Bronchial epithelial cell (primary cell): ENCODE data around the gene RNASEL. TPM values are rescaled to one million over a fixed set of nuclear protein-coding genes. Genes with fewer than 3 reads are reported as not detected.

Source experiments
- DNase-seq: peaks from one replicate; pipeline ENCODE4 v3.0.0-alpha.2; 2010; ENCODE audit warnings: low read depth
- FAIRE-seq: peaks from 2 replicates; lab custom pipeline; 2011; peaks lifted over from hg19 to GRCh38; lab: Jason Lieb, UNC
- H3K27me3 ChIP-seq: 2 replicates; pipeline ENCODE4 v1.5.1; 2011; ENCODE audit warnings: low read length; ENCODE audit not compliant: control insufficient read depth, insufficient read depth
- H3K36me3 ChIP-seq: 2 replicates; pipeline ENCODE4 v1.5.1; 2011; ENCODE audit warnings: low read length; ENCODE audit not compliant: control insufficient read depth, insufficient read depth
- H3K4me3 ChIP-seq: 2 replicates; pipeline ENCODE4 v1.5.1; 2011; ENCODE audit warnings: mild to moderate bottlenecking, low read depth, low read length, control low read depth
- CTCF ChIP-seq: IDR thresholded peaks from 2 replicates; pipeline ENCODE4 v1.5.1; 2011; ENCODE audit warnings: mild to moderate bottlenecking, moderate library complexity, low read length, control low read depth, inconsistent platforms; ENCODE audit not compliant: insufficient read depth, severe bottlenecking
- total RNA-seq: library from RNA; depleted of rRNA; stranded (reverse); fragments of >200 nt; gene quantifications from 2 replicates; pipeline ENCODE4 v1.2.1, GENCODE V29; 2014

Gene RNASEL
- total RNA-seq, 1 donor from 2014 or later, result 3.2 TPM

- no peak overlapping the region for H3K4me3 ChIP-seq
- DNase-seq, result no peak
- H3K27me3 ChIP-seq, result no peaks in the 10 kb centered on the region
- no peak for FAIRE-seq
- no peaks in the 10 kb centered on the region for H3K36me3 ChIP-seq
- no peak for TF ChIP-seq CTCF
These were observed 2.0 kb downstream of the RNASEL start for GRCh38 chr1:182587093-182587492.

- TF ChIP-seq CTCF, result no peak
- no peak overlapping the region for H3K4me3 ChIP-seq
- no peaks in the 10 kb centered on the region for H3K36me3 ChIP-seq
- FAIRE-seq (no peak), DNase-seq (no peak)
- no peaks in the 10 kb centered on the region for H3K27me3 ChIP-seq
These were observed 2.7 kb downstream of the RNASEL start for GRCh38 chr1:182586380-182586779.

GRCh38 chr1:182584746-182585145 lies 4.3 kb downstream of the RNASEL start:
- no peak for DNase-seq
- TF ChIP-seq CTCF, result no peak
- no peaks in the 10 kb centered on the region for H3K27me3 ChIP-seq
- FAIRE-seq, result no peak
- H3K36me3 ChIP-seq, result no peaks in the 10 kb centered on the region
- H3K4me3 ChIP-seq, result no peak overlapping the region

- H3K27me3 ChIP-seq, result no peaks in the 10 kb centered on the region
- H3K36me3 ChIP-seq, result no peaks in the 10 kb centered on the region
- DNase-seq (no peak), FAIRE-seq (no peak)
- H3K4me3 ChIP-seq, result no peak overlapping the region
- TF ChIP-seq CTCF, result no peak
These were observed 8.3 kb downstream of the RNASEL start for GRCh38 chr1:182580736-182581135.

GRCh38 chr1:182575540-182576149 lies 13.4 kb downstream of the RNASEL start:
- DNase-seq (peak; percentile 82), FAIRE-seq (no peak)
- no peak for TF ChIP-seq CTCF
- Histone ChIP-seq H3K4me3 (no peak overlapping the region), H3K27me3 (no peaks in the 10 kb centered on the region), H3K36me3 (no peaks in the 10 kb centered on the region)

- no peaks in the 10 kb centered on the region for H3K36me3 ChIP-seq
- no peaks in the 10 kb centered on the region for H3K27me3 ChIP-seq
- no peak for TF ChIP-seq CTCF
- no peak overlapping the region for H3K4me3 ChIP-seq
- FAIRE-seq, result no peak
- DNase-seq, result no peak
These were observed 14.9 kb downstream of the RNASEL start for GRCh38 chr1:182574156-182574555.
